ENCODE data around the gene TRIM28. TPM values are rescaled to one million over a fixed set of nuclear protein-coding genes. Genes with fewer than 3 reads are reported as not detected.

The TRIM28 gene
- total RNA-seq, 1 donor from 2014 or later: 351 TPM

- DNase-seq (ENCODE audit: low read depth) (no peak), FAIRE-seq (no peak)
- peaks cover 31% of the 10 kb centered on the region for H3K4me1 Mint-ChIP-seq (ENCODE audit: low read depth, unreplicated experiment)
- H3K9me3 Mint-ChIP-seq (ENCODE audit: unreplicated experiment): no peaks in the 10 kb centered on the region
- peak overlapping the region; percentile 97 for H3K9ac ChIP-seq (ENCODE audit: low read length)
- H3K27ac Mint-ChIP-seq (ENCODE audit: unreplicated experiment): peak overlapping the region; percentile 88
- TF ChIP-seq CTCF (IDR thresholded peaks at IDR 0.05; ENCODE audit: insufficient read depth, low read depth, low read length) (no peak), EZH2 (IDR thresholded peaks at IDR 0.05; ENCODE audit: insufficient read depth, low read length) (no peak)
- peak overlapping the region; percentile 80 for H3K27ac ChIP-seq (ENCODE audit: low read depth, low read length)
- no peaks in the 10 kb centered on the region for H3K9me3 ChIP-seq (ENCODE audit: insufficient read depth, low read depth, low read length)
- peaks cover 8% of the 10 kb centered on the region for H3K36me3 ChIP-seq (ENCODE audit: insufficient read depth, low read length)
- peaks cover 13% of the 10 kb centered on the region for H3K36me3 Mint-ChIP-seq (ENCODE audit: low read depth, unreplicated experiment)
- H3K4me1 ChIP-seq (ENCODE audit: insufficient read depth, low read length): peaks cover 39% of the 10 kb centered on the region
- peak overlapping the region; percentile 98 for H3K4me2 ChIP-seq (ENCODE audit: low read length)
- H3K4me3 ChIP-seq (ENCODE audit: insufficient read depth, low read depth, low read length): peak overlapping the region; percentile 94
- H2AFZ ChIP-seq (ENCODE audit: low read depth, low read length): no peak overlapping the region
- peaks cover 15% of the 10 kb centered on the region for H4K20me1 ChIP-seq (ENCODE audit: insufficient read depth, low read length)
- H3K27me3 ChIP-seq (ENCODE audit: insufficient read depth, low read length): peaks cover 4% of the 10 kb centered on the region
- peaks cover 42% of the 10 kb centered on the region for H3K79me2 ChIP-seq (ENCODE audit: insufficient read depth, low read length)
- H3K27me3 Mint-ChIP-seq (ENCODE audit: low read depth, unreplicated experiment): no peaks in the 10 kb centered on the region
- peak overlapping the region; percentile 97 for H3K4me3 Mint-ChIP-seq (ENCODE audit: unreplicated experiment)
Observed at GRCh38 chr19:58557221-58558065, 13.6 kb downstream of the TRIM28 start.

GRCh38 chr19:58558066-58558622, 14.3 kb downstream of the TRIM28 start, which contains the start of gene UBE2M:
TSS of gene UBE2M (minus strand) at chr19:58558611. CDS start at chr19:58558381, 230 bp downstream.
- Mint-ChIP-seq H3K27ac (ENCODE audit: unreplicated experiment) (peak within 1 kb of the TSS; percentile 97), H3K36me3 (ENCODE audit: low read depth, unreplicated experiment) (peaks cover 11% of the 10 kb centered on the region), H3K27me3 (ENCODE audit: low read depth, unreplicated experiment) (no peaks in the 10 kb centered on the region), H3K9me3 (ENCODE audit: unreplicated experiment) (peaks cover 2% of the 10 kb centered on the region), H3K4me3 (ENCODE audit: unreplicated experiment) (peak within 1 kb of the TSS; percentile 97), H3K4me1 (ENCODE audit: low read depth, unreplicated experiment) (peaks cover 31% of the 10 kb centered on the region)
- Histone ChIP-seq H3K27ac (ENCODE audit: low read depth, low read length) (peak within 1 kb of the TSS; percentile 97), H3K4me2 (ENCODE audit: low read length) (peak within 1 kb of the TSS; percentile 98), H4K20me1 (ENCODE audit: insufficient read depth, low read length) (peaks cover 14% of the 10 kb centered on the region), H2AFZ (ENCODE audit: low read depth, low read length) (peak within 1 kb of the TSS; percentile 92), H3K9me3 (ENCODE audit: insufficient read depth, low read depth, low read length) (no peaks in the 10 kb centered on the region), H3K27me3 (ENCODE audit: insufficient read depth, low read length) (peaks cover 4% of the 10 kb centered on the region), H3K4me3 (ENCODE audit: insufficient read depth, low read depth, low read length) (peak within 1 kb of the TSS; percentile 94), H3K36me3 (ENCODE audit: insufficient read depth, low read length) (peaks cover 5% of the 10 kb centered on the region), H3K79me2 (ENCODE audit: insufficient read depth, low read length) (peaks cover 37% of the 10 kb centered on the region), H3K9ac (ENCODE audit: low read length) (peak within 1 kb of the TSS; percentile 97), H3K4me1 (ENCODE audit: insufficient read depth, low read length) (peaks cover 46% of the 10 kb centered on the region)
- DNase-seq (ENCODE audit: low read depth) (peak; percentile 31), FAIRE-seq (no peak)
- TF ChIP-seq EZH2 (IDR thresholded peaks at IDR 0.05; ENCODE audit: insufficient read depth, low read length) (no peak), CTCF (IDR thresholded peaks at IDR 0.05; ENCODE audit: insufficient read depth, low read depth, low read length) (no peak)
